ENCODE data around the gene DCDC2C.

GRCh38 chr2:3706892-3707291 is 3.5 kb downstream of the DCDC2C start:
- TF ChIP-seq CTCF (IDR thresholded peaks at IDR 0.05 in 8 of 11, conservative IDR thresholded peaks at IDR 0.05 in 3 of 11), result no peak
- TF ChIP-seq POLR2A (IDR thresholded peaks at IDR 0.05), result no peak
- TF ChIP-seq POLR2AphosphoS5 (IDR thresholded peaks at IDR 0.05), result no peak

Measured in spleen (tissue), 7 donors.